Calu3 (cell line): ENCODE results near the gene ST6GAL1. TPM values are rescaled to one million over a fixed set of nuclear protein-coding genes. Genes with fewer than 3 reads are reported as not detected.

Experiments used
- BruUV-seq: library from RNA; stranded (reverse); fragments of 400-500 nt; replicated peaks from 2 replicates; lab custom pipeline; 2021; lab: Mats Ljungman, UMichigan
- CTCF ChIA-PET: fragments of 300-600 bp; sonication (Branson Sonifier 250); formaldehyde crosslinking; loops from one replicate; lab custom pipeline; 2022; ENCODE audit warnings: antibody characterized with exemption; lab: Charles Lee
- DNase-seq: peaks from one replicate; pipeline ENCODE4 v3.0.0; 2022
- H3K27ac Mint-ChIP-seq: one replicate; pipeline ENCODE4 v1.8.0; 2022; ENCODE audit warnings: mixed read lengths; ENCODE audit not compliant: unreplicated experiment
- H3K27me3 Mint-ChIP-seq: one replicate; pipeline ENCODE4 v1.8.0; 2022; ENCODE audit warnings: mixed read lengths; ENCODE audit not compliant: unreplicated experiment
- H3K36me3 Mint-ChIP-seq: one replicate; pipeline ENCODE4 v1.8.0; 2022; ENCODE audit warnings: mild to moderate bottlenecking, moderate library complexity, mixed read lengths; ENCODE audit not compliant: insufficient read depth, unreplicated experiment
- H3K4me1 Mint-ChIP-seq: one replicate; pipeline ENCODE4 v1.8.0; 2022; ENCODE audit warnings: mild to moderate bottlenecking, low read depth, mixed read lengths; ENCODE audit not compliant: unreplicated experiment
- H3K4me3 Mint-ChIP-seq: one replicate; pipeline ENCODE4 v1.8.0; 2022; ENCODE audit warnings: mild to moderate bottlenecking, low read depth, moderate library complexity, mixed read lengths; ENCODE audit not compliant: unreplicated experiment
- H3K9me3 Mint-ChIP-seq: one replicate; pipeline ENCODE4 v1.8.0; 2022; ENCODE audit warnings: low read depth, mixed read lengths; ENCODE audit not compliant: unreplicated experiment
- CTCF ChIP-seq: fragments of 200-600 bp; IDR thresholded peaks from one replicate; pipeline ENCODE4 v1.8.0; 2022; ENCODE audit warnings: antibody characterized with exemption; ENCODE audit not compliant: unreplicated experiment
- intact Hi-C: fragments of 100-400 bp; cut with micrococcal nuclease; formaldehyde crosslinking; loops from one replicate; pipeline ENCODE4 v1.10.0; 2022; ENCODE audit not compliant: unreplicated experiment
- total RNA-seq: library from RNA; stranded (reverse); gene quantifications from 2 replicates; pipeline ENCODE4 v1.2.3, GENCODE V29; 2022

ST6GAL1 gene
- total RNA-seq, 1 experiment from 2014 or later, result 20.4 TPM

GRCh38 chr3:187064210-187065115, 134.1 kb downstream of the ST6GAL1 start:
- intact Hi-C loops, result loop anchor here (10.0 kb wide), 1 partner anchor 130 kb away; the partner anchor contains the start of gene ST6GAL1
- DNase-seq, result peak; percentile 77
- CTCF ChIA-PET, result interaction anchor here (0.7 to 1.8 kb wide), 8 partner anchors 19 to 922 kb away, joined by 3 to 6 read pairs (median 4); partner anchors contain the start of genes RPL39L and ST6GAL1
- H3K4me3 Mint-ChIP-seq, result peak overlapping the region; percentile 29
- peak overlapping the region; percentile 19 for H3K27ac Mint-ChIP-seq
- H3K27me3 Mint-ChIP-seq, result no peaks in the 10 kb centered on the region
- BruUV-seq, result no TSS peak
- TF ChIP-seq CTCF, result no peak
- H3K4me1 Mint-ChIP-seq, result peaks cover 27% of the 10 kb centered on the region
- H3K9me3 Mint-ChIP-seq, result peaks cover 5% of the 10 kb centered on the region
- H3K36me3 Mint-ChIP-seq, result peaks cover 5% of the 10 kb centered on the region

- Mint-ChIP-seq H3K9me3 (peaks cover 6% of the 10 kb centered on the region), H3K27ac (no peak overlapping the region), H3K27me3 (no peaks in the 10 kb centered on the region), H3K4me1 (peaks cover 27% of the 10 kb centered on the region), H3K36me3 (peaks cover 5% of the 10 kb centered on the region), H3K4me3 (no peak overlapping the region)
- no TSS peak for BruUV-seq
- peak; percentile 51 for DNase-seq
- intact Hi-C loops, result loop anchor here (10.0 kb wide), 1 partner anchor 132 kb away; the partner anchor contains the start of gene ST6GAL1
- no peak for TF ChIP-seq CTCF
- CTCF ChIA-PET, result interaction anchor here (0.6 to 0.9 kb wide), 4 partner anchors 86 to 509 kb away, joined by 3 to 5 read pairs (median 4); no protein-coding TSS in a partner anchor
These were observed 136.1 kb downstream of the ST6GAL1 start for GRCh38 chr3:187066228-187066995.

- no peak for DNase-seq
- TF ChIP-seq CTCF, result no peak
- CTCF ChIA-PET, result interaction anchor here (0.7 to 0.8 kb wide), 2 partner anchors 8 to 126 kb away, joined by 3 to 4 read pairs; no protein-coding TSS in a partner anchor
These were observed 138.5 kb downstream of the ST6GAL1 start for GRCh38 chr3:187068787-187069186.

More at GRCh38 chr3:187068787-187069186, 138.5 kb downstream of the ST6GAL1 start:
- intact Hi-C loops, result loop anchor here (10.0 kb wide), 1 partner anchor 134 kb away; the partner anchor contains the start of gene ST6GAL1
- Mint-ChIP-seq H3K36me3 (peaks cover 3% of the 10 kb centered on the region), H3K27me3 (no peaks in the 10 kb centered on the region), H3K4me3 (no peak overlapping the region), H3K4me1 (peaks cover 13% of the 10 kb centered on the region), H3K27ac (no peak overlapping the region), H3K9me3 (peaks cover 6% of the 10 kb centered on the region)
- no TSS peak for BruUV-seq
